HEK293 (cell line): ENCODE measurements around the gene HIRIP3.

ENCODE experiments used
- SP2 ChIP-seq: fragments of 450-650 bp; formaldehyde crosslinking; IDR thresholded peaks from 2 replicates; pipeline ENCODE4 v1.5.1; 2016; ENCODE audit warnings: missing biosample characterization, missing genetic modification characterization
- TCF7L2 ChIP-seq: IDR thresholded peaks from 2 replicates; pipeline ENCODE4 v1.6.1; 2011; ENCODE audit warnings: low read depth, mild to moderate bottlenecking, inconsistent platforms, low read length, moderate library complexity, borderline replicate concordance
- ZBTB1 ChIP-seq: fragments of 450-650 bp; formaldehyde crosslinking; IDR thresholded peaks from 2 replicates; pipeline ENCODE4 v1.5.1; 2016; ENCODE audit warnings: missing biosample characterization, missing genetic modification characterization
- ZFP3 ChIP-seq: fragments of 450-650 bp; formaldehyde crosslinking; IDR thresholded peaks from 2 replicates; pipeline ENCODE4 v1.5.1; 2016; ENCODE audit warnings: low read depth, missing biosample characterization, missing genetic modification characterization
- ZFP41 ChIP-seq: fragments of 450-650 bp; formaldehyde crosslinking; IDR thresholded peaks from 2 replicates; pipeline ENCODE4 v1.5.1; 2016; ENCODE audit warnings: missing biosample characterization, missing genetic modification characterization, borderline replicate concordance
- ZNF19 ChIP-seq: fragments of 450-650 bp; formaldehyde crosslinking; IDR thresholded peaks from 2 replicates; pipeline ENCODE4; 2016; ENCODE audit warnings: missing biosample characterization, missing genetic modification characterization, low read depth
- ZNF2 ChIP-seq: fragments of 450-650 bp; formaldehyde crosslinking; IDR thresholded peaks from 2 replicates; pipeline ENCODE4 v1.5.1; 2016; ENCODE audit warnings: missing biosample characterization, missing genetic modification characterization
- ZSCAN23 ChIP-seq: fragments of 450-650 bp; formaldehyde crosslinking; IDR thresholded peaks from 2 replicates; pipeline ENCODE4 v1.5.1; 2016; ENCODE audit warnings: missing biosample characterization, missing genetic modification characterization
- TF ChIP-seq, protein P1 (sequence below): fragments of 450-650 bp; formaldehyde crosslinking; IDR thresholded peaks from 2 replicates; pipeline ENCODE4 v1.5.1; 2016; ENCODE audit warnings: missing biosample characterization, missing genetic modification characterization
- TF ChIP-seq, protein P2 (sequence below): fragments of 450-650 bp; formaldehyde crosslinking; IDR thresholded peaks from 2 replicates; pipeline ENCODE4 v1.5.1; 2016; ENCODE audit warnings: missing biosample characterization, missing genetic modification characterization

DNA sequence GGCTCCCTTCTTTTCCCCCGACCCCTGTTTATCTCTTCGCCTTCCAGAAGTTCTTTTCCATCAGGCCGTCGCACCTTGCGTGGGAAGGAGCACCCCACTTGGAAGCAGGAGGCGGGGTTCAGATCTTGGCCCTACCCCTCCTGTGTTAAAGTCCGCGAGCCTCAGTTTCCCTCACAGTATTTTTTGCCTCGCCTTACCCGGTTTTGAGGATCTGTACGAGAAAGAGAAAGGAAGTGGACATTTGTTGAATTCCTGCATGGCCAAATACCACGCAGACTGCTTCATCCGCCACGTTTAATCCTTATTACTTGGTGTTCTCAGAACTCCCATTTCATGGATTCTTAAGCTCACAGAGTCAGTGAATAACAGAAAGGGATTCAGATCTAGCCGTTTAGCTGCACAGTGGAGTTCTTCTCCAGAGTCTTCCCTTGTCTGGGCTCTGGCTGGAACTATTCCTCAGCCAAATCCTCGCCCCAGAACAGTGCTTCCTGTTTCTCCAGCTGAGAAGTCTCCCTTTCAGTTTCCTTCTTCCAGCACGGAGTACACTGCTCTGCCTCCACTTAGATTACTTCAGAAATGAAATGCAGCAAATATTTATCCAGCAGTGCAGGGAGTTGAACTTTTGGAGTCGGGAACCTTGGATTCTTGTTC lies 32.9 kb downstream of the HIRIP3 start:
- TF ChIP-seq ZNF2 (tag by site-specific recombination): no peak
- TF ChIP-seq ZSCAN23: no peak
- TF ChIP-seq, protein P1, sequence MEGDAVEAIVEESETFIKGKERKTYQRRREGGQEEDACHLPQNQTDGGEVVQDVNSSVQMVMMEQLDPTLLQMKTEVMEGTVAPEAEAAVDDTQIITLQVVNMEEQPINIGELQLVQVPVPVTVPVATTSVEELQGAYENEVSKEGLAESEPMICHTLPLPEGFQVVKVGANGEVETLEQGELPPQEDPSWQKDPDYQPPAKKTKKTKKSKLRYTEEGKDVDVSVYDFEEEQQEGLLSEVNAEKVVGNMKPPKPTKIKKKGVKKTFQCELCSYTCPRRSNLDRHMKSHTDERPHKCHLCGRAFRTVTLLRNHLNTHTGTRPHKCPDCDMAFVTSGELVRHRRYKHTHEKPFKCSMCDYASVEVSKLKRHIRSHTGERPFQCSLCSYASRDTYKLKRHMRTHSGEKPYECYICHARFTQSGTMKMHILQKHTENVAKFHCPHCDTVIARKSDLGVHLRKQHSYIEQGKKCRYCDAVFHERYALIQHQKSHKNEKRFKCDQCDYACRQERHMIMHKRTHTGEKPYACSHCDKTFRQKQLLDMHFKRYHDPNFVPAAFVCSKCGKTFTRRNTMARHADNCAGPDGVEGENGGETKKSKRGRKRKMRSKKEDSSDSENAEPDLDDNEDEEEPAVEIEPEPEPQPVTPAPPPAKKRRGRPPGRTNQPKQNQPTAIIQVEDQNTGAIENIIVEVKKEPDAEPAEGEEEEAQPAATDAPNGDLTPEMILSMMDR (tag by site-specific recombination): no peak
- TF ChIP-seq, protein P2, sequence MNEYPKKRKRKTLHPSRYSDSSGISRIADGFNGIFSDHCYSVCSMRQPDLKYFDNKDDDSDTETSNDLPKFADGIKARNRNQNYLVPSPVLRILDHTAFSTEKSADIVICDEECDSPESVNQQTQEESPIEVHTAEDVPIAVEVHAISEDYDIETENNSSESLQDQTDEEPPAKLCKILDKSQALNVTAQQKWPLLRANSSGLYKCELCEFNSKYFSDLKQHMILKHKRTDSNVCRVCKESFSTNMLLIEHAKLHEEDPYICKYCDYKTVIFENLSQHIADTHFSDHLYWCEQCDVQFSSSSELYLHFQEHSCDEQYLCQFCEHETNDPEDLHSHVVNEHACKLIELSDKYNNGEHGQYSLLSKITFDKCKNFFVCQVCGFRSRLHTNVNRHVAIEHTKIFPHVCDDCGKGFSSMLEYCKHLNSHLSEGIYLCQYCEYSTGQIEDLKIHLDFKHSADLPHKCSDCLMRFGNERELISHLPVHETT (tag by site-specific recombination): no peak
- TF ChIP-seq ZFP41 (tag by site-specific recombination): no peak
- TF ChIP-seq SP2 (tag by site-specific recombination): no peak
- TF ChIP-seq ZFP3 (tag by site-specific recombination): no peak
- no peak for TF ChIP-seq ZBTB1 (tag by site-specific recombination)
- no peak for TF ChIP-seq TCF7L2
- TF ChIP-seq ZNF19 (tag by site-specific recombination): no peak
